K562 (cell line): ENCODE measurements around the gene ENG. TPM values are rescaled to one million over a fixed set of nuclear protein-coding genes. Genes with fewer than 3 reads are reported as not detected.

Source experiments
- ARID4B ChIP-seq: sonication (generic); formaldehyde crosslinking; IDR thresholded peaks from 2 replicates; pipeline ENCODE4 v1.8.0; 2022; ENCODE audit warnings: mild to moderate bottlenecking, missing genetic modification reagents
- BCLAF1 ChIP-seq, 2 experiments: fragments of 450-650 bp in 1 of 2; IDR thresholded peaks; 2 replicates each; pipeline ENCODE4 v1.6.1; 2011 to 2017; ENCODE audit warnings: low read depth in 2 of 2, antibody characterized with exemption in 1 of 2, borderline replicate concordance in 1 of 2, low read length in 1 of 2, mild to moderate bottlenecking in 1 of 2, mixed read lengths in 1 of 2; ENCODE audit not compliant: control insufficient read depth in 1 of 2
- BHLHE40 ChIP-seq: IDR thresholded peaks from 2 replicates; pipeline ENCODE4 v1.6.1; 2011; ENCODE audit warnings: low read length, improper control_type of control experiment
- CHD2 ChIP-seq: IDR thresholded peaks from 2 replicates; pipeline ENCODE4 v1.6.1; 2011; ENCODE audit warnings: low read depth, low read length
- CREM ChIP-seq: IDR thresholded peaks from 2 replicates; pipeline ENCODE4 v1.6.1; 2014; ENCODE audit warnings: antibody characterized with exemption, low read depth
- EGR1 ChIP-seq: fragments of 450-650 bp; conservative IDR thresholded peaks from 2 replicates; pipeline ENCODE4 v1.6.1; 2017; ENCODE audit warnings: mild to moderate bottlenecking
- KDM1A ChIP-seq, 2 experiments: fragments of 450-650 bp; IDR thresholded peaks; 2 replicates each; pipeline ENCODE4 v1.6.1; 2016; ENCODE audit warnings: mild to moderate bottlenecking in 2 of 2
- KLF6 ChIP-seq: fragments of 250-450 bp; sonication (Bioruptor Pico); IDR thresholded peaks from 2 replicates; pipeline ENCODE4 v1.4.0; 2020; ENCODE audit warnings: mild to moderate bottlenecking, moderate library complexity, borderline replicate concordance
- NBN ChIP-seq: fragments of 450-650 bp; IDR thresholded peaks from 2 replicates; pipeline ENCODE4 v1.6.1; 2016; ENCODE audit warnings: low read depth, mild to moderate bottlenecking
- NCOA2 ChIP-seq, 2 experiments: fragments of 450-650 bp; IDR thresholded peaks; 2 replicates each; pipeline ENCODE4 v1.6.1; 2018; ENCODE audit warnings: mild to moderate bottlenecking in 2 of 2, moderate library complexity in 1 of 2; ENCODE audit not compliant: partially characterized antibody in 2 of 2
- NRF1 ChIP-seq, 2 experiments: fragments of 450-650 bp; IDR thresholded peaks in 1 of 2; conservative IDR thresholded peaks in 1 of 2; 2 replicates each; pipeline ENCODE4 v1.6.1; 2014; ENCODE audit warnings: mild to moderate bottlenecking in 2 of 2
- PKNOX1 ChIP-seq: fragments of 450-650 bp; IDR thresholded peaks from 2 replicates; pipeline ENCODE4 v1.6.1; 2016
- RBM39 ChIP-seq: fragments of 200-400 bp; formaldehyde crosslinking; optimal IDR thresholded peaks from 2 replicates; pipeline ENCODE3; 2018; ENCODE audit warnings: low read depth, low read length
- RCOR1 ChIP-seq, 2 experiments: IDR thresholded peaks; 2 replicates each; pipeline ENCODE4 v1.6.1; 2012; ENCODE audit warnings: low read depth in 2 of 2, low read length in 2 of 2, borderline replicate concordance in 1 of 2, improper control_type of control experiment in 1 of 2
- SIX5 ChIP-seq, 2 experiments: IDR thresholded peaks; 2 replicates each; pipeline ENCODE4 v1.6.1; 2011; ENCODE audit warnings: low read length in 2 of 2, borderline replicate concordance in 1 of 2, low read depth in 1 of 2, mild to moderate bottlenecking in 1 of 2, moderate library complexity in 1 of 2; ENCODE audit not compliant: insufficient read depth in 1 of 2
- SPI1 ChIP-seq: IDR thresholded peaks from 2 replicates; pipeline ENCODE4 v1.6.1; 2011; ENCODE audit warnings: low read depth, low read length, control low read depth, borderline replicate concordance
- TFAM ChIP-seq: fragments of 250-450 bp; sonication (Bioruptor Pico); conservative IDR thresholded peaks from 2 replicates; pipeline ENCODE4 v1.5.0; 2021; ENCODE audit warnings: mild to moderate bottlenecking, moderate library complexity
- polyA plus RNA-seq, 8 experiments: library from polyadenylated mRNA; depleted of rRNA in 4 of 8; stranded (reverse) in 5 of 8; unstranded in 3 of 8; fragments of >200 nt; fragmentation: Nextera tagmentation in 2 of 8; fragmentation: Illumina TruSeq in 1 of 8; extraction: Ambion mirVana in 2 of 8; extraction: Trizol in 1 of 8; gene quantifications; 2 replicates each; pipeline versions ENCODE4 v1.2.1 to v1.2.3, GENCODE V29; 2011 to 2014; ENCODE audit warnings: inconsistent platforms in 1 of 8, missing spikeins in 1 of 8
- total RNA-seq, 7 experiments: library from RNA; depleted of rRNA in 6 of 7; stranded (reverse); fragments of >200 nt in 6 of 7; fragmentation: Illumina TruSeq in 2 of 7; extraction: Trizol in 2 of 7; gene quantifications; 2 replicates each; pipeline versions ENCODE4 v1.2.1 to v1.2.3, GENCODE V29; 2011 to 2021; ENCODE audit warnings: low replicate concordance in 1 of 7

The ENG gene
- total and polyA plus RNA-seq, 9 of the 15 experiments (the other 6 are each of a cell fraction or from before 2014, with no cell fraction given), result 0.04 to 0.40 (median 0.14) TPM; not detected in 1

- TF ChIP-seq RCOR1 (IDR thresholded peaks at IDR 0.05; ENCODE audit: borderline replicate concordance in 1 of 2, low read depth in 2 of 2, low read length in 2 of 2) (peak in 1 of 2 experiments; percentile 13; a peak in 2 of 4 replicates), CHD2 (no peak), BHLHE40 (peak; percentile 95), SIX5 (IDR thresholded peaks at IDR 0.05; ENCODE audit: borderline replicate concordance in 1 of 2, insufficient read depth in 1 of 2, low read depth in 1 of 2, low read length in 2 of 2) (peak in 1 of 2 experiments; percentile 22; a peak in 1 of 4 replicates), ARID4B (0 out of 2 replicates have a peak, but pooled peaks have one; percentile 33), BCLAF1 (IDR thresholded peaks at IDR 0.05; ENCODE audit: borderline replicate concordance in 1 of 2, control insufficient read depth in 1 of 2, low read depth in 2 of 2, low read length in 1 of 2) (peak in 1 of 2 experiments; percentile 85; a peak in 2 of 4 replicates), NBN (no peak), PKNOX1 (peak; percentile 40; the same call in 1 of the 2 replicates), NCOA2 (IDR thresholded peaks at IDR 0.05; ENCODE audit: partially characterized antibody in 2 of 2) (no peak), SPI1 (peak; percentile 59; the same call in 1 of the 2 replicates), NRF1 (conservative IDR thresholded peaks at IDR 0.05 in 1 of 2, IDR thresholded peaks at IDR 0.05 in 1 of 2) (0 out of 4 replicates have a peak, but pooled peaks of 1 of the 2 experiments have one; percentile 22), KLF6 (CRISPR knock-in tag) (no peak), EGR1 (peak; percentile 89), TFAM (no peak), KDM1A (IDR thresholded peaks at IDR 0.05) (peak; percentile 57 to 74), RBM39 (peak; percentile 90), CREM (0 out of 2 replicates have a peak, but pooled peaks have one; percentile 33)
Observed at GRCh38 chr9:127776195-127776923, 78.1 kb downstream of the ENG start (continued).
